Muscle layer of colon (tissue), 2 donors: ENCODE measurements around the gene SLC25A5.

ENCODE experiments used
- H3K27ac ChIP-seq: one replicate; pipeline ENCODE4 v1.7.0; 2013; ENCODE audit warnings: low read depth, mild to moderate bottlenecking, low read length, moderate library complexity
- H3K27me3 ChIP-seq, 2 donors: one replicate each; pipeline ENCODE4 v1.7.0; 2013; ENCODE audit warnings: low read length in 2 of 2, mild to moderate bottlenecking in 2 of 2; ENCODE audit not compliant: insufficient read depth in 2 of 2, control insufficient read depth in 1 of 2
- H3K36me3 ChIP-seq: one replicate; pipeline ENCODE4 v1.7.0; 2013; ENCODE audit warnings: mild to moderate bottlenecking, low read length; ENCODE audit not compliant: insufficient read depth
- H3K4me1 ChIP-seq: one replicate; pipeline ENCODE4 v1.7.0; 2013; ENCODE audit warnings: mild to moderate bottlenecking, low read length; ENCODE audit not compliant: insufficient read depth
- H3K4me3 ChIP-seq, 2 donors: one replicate each; pipeline ENCODE4 v1.7.0; 2013; ENCODE audit warnings: low read length in 2 of 2, low read depth in 1 of 2, mild to moderate bottlenecking in 1 of 2, moderate library complexity in 1 of 2
- H3K9ac ChIP-seq: one replicate; pipeline ENCODE4 v1.7.0; 2013; ENCODE audit warnings: low read length
- H3K9me3 ChIP-seq: one replicate; pipeline ENCODE4 v1.7.0; 2013; ENCODE audit warnings: mild to moderate bottlenecking, low read length
- donor health status: abdominal sarcoma.
- donor health status: Adenocarcinoma of cecum.

Gene SLC25A5

GRCh38 chrX:119516157-119516702, 48.0 kb downstream of the SLC25A5 start:
- Histone ChIP-seq H3K4me3 (no peak overlapping the region), H3K4me1 (no peaks in the 10 kb centered on the region), H3K36me3 (no peaks in the 10 kb centered on the region), H3K9me3 (no peaks in the 10 kb centered on the region), H3K9ac (no peak overlapping the region), H3K27ac (no peak overlapping the region), H3K27me3 (no peaks in the 10 kb centered on the region)

- no peaks in the 10 kb centered on the region for H3K36me3 ChIP-seq
- H3K9me3 ChIP-seq, result no peaks in the 10 kb centered on the region
- no peak overlapping the region for H3K27ac ChIP-seq
- no peak overlapping the region for H3K9ac ChIP-seq
- H3K27me3 ChIP-seq, result no peaks in the 10 kb centered on the region
- H3K4me1 ChIP-seq, result no peaks in the 10 kb centered on the region
- no peak overlapping the region for H3K4me3 ChIP-seq
These were observed 50.1 kb downstream of the SLC25A5 start for GRCh38 chrX:119518371-119518770.
